ENCODE results near the gene LOC101059915.
A peak's percentile ranks its signal among the peaks of the same experiment; 100 is the strongest.

Gene LOC101059915

GRCh38 chrX:71625471-71625870, 41.9 kb upstream of the LOC101059915 start:
- peaks cover 4% of the 10 kb centered on the region for H3K4me1 ChIP-seq (ENCODE audit: control insufficient read depth, insufficient read depth, low read length)
- WGBS = 88% methylated on average over 5 of the region's 5 CpGs
- no peaks in the 10 kb centered on the region for H3K9me3 ChIP-seq (ENCODE audit: control insufficient read depth, low read length)
- ATAC-seq (no peak), DNase-seq (no peak)
- no peaks in the 10 kb centered on the region for H3K27me3 ChIP-seq (ENCODE audit: control insufficient read depth, insufficient read depth)
- intact Hi-C loops (cut with DNase I) = no loop called here
- no peak overlapping the region for H3K27ac ChIP-seq (ENCODE audit: low read length)
- H3K4me3 ChIP-seq (ENCODE audit: low read length) = no peak overlapping the region

GRCh38 chrX:71626576-71626975, 40.8 kb upstream of the LOC101059915 start:
- Histone ChIP-seq H3K9me3 (ENCODE audit: control insufficient read depth, low read length) (no peaks in the 10 kb centered on the region), H3K27ac (ENCODE audit: low read length) (no peak overlapping the region), H3K4me1 (ENCODE audit: control insufficient read depth, insufficient read depth, low read length) (peaks cover 4% of the 10 kb centered on the region), H3K4me3 (ENCODE audit: low read length) (no peak overlapping the region), H3K27me3 (ENCODE audit: control insufficient read depth, insufficient read depth) (no peaks in the 10 kb centered on the region)
- 78% methylated on average over 6 of the region's 6 CpGs for WGBS
- intact Hi-C loops (cut with DNase I) = no loop called here
- DNase-seq (no peak), ATAC-seq (no peak)

GRCh38 chrX:71627588-71628404, 39.5 kb upstream of the LOC101059915 start:
- Histone ChIP-seq H3K4me3 (ENCODE audit: low read length) (no peak overlapping the region), H3K27me3 (ENCODE audit: control insufficient read depth, insufficient read depth) (no peaks in the 10 kb centered on the region), H3K4me1 (ENCODE audit: control insufficient read depth, insufficient read depth, low read length) (peaks cover 4% of the 10 kb centered on the region), H3K27ac (ENCODE audit: low read length) (no peak overlapping the region), H3K9me3 (ENCODE audit: control insufficient read depth, low read length) (no peaks in the 10 kb centered on the region)
- no peak for ATAC-seq
- intact Hi-C loops (cut with DNase I) = no loop called here
- 80% methylated on average over 14 of the region's 14 CpGs for WGBS
- no peak for DNase-seq

- intact Hi-C loops (cut with DNase I) = no loop called here
- Histone ChIP-seq H3K9me3 (ENCODE audit: control insufficient read depth, low read length) (no peaks in the 10 kb centered on the region), H3K4me1 (ENCODE audit: control insufficient read depth, insufficient read depth, low read length) (peaks cover 2% of the 10 kb centered on the region), H3K27ac (ENCODE audit: low read length) (no peak overlapping the region), H3K27me3 (ENCODE audit: control insufficient read depth, insufficient read depth) (no peaks in the 10 kb centered on the region), H3K4me3 (ENCODE audit: low read length) (no peak overlapping the region)
- ATAC-seq = no peak
- DNase-seq = no peak
- 85% methylated on average over 2 of the region's 2 CpGs for WGBS
Measured at GRCh38 chrX:71629467-71629866, 37.9 kb upstream of the LOC101059915 start.

- DNase-seq (peak in 1 of 3 donors; percentile 58), ATAC-seq (peak; percentile 25 to 34)
- Histone ChIP-seq H3K4me3 (ENCODE audit: low read length) (no peak overlapping the region), H3K27me3 (ENCODE audit: control insufficient read depth, insufficient read depth) (no peaks in the 10 kb centered on the region), H3K4me1 (ENCODE audit: control insufficient read depth, insufficient read depth, low read length) (peaks cover 5% of the 10 kb centered on the region), H3K27ac (ENCODE audit: low read length) (no peak overlapping the region), H3K9me3 (ENCODE audit: control insufficient read depth, low read length) (no peaks in the 10 kb centered on the region)
- intact Hi-C loops (cut with DNase I) = no loop called here
- 62% methylated on average over 10 of the region's 10 CpGs for WGBS
Measured at GRCh38 chrX:71632923-71633657, 34.3 kb upstream of the LOC101059915 start.

GRCh38 chrX:71634366-71634765, 33.0 kb upstream of the LOC101059915 start:
- Histone ChIP-seq H3K4me1 (ENCODE audit: control insufficient read depth, insufficient read depth, low read length) (peaks cover 5% of the 10 kb centered on the region), H3K4me3 (ENCODE audit: low read length) (no peak overlapping the region), H3K27ac (ENCODE audit: low read length) (peak overlapping the region; percentile 5), H3K27me3 (ENCODE audit: control insufficient read depth, insufficient read depth) (no peaks in the 10 kb centered on the region), H3K9me3 (ENCODE audit: control insufficient read depth, low read length) (no peaks in the 10 kb centered on the region)
- peak in 2 of 3 donors; percentile 42 to 75 for DNase-seq
- intact Hi-C loops (cut with DNase I) = no loop called here
- ATAC-seq = peak; percentile 81 to 96
- WGBS = 45% methylated on average over 6 of the region's 6 CpGs

GRCh38 chrX:71636438-71637252, 30.7 kb upstream of the LOC101059915 start:
- Histone ChIP-seq H3K27me3 (ENCODE audit: control insufficient read depth, insufficient read depth) (no peaks in the 10 kb centered on the region), H3K4me3 (ENCODE audit: low read length) (no peak overlapping the region), H3K27ac (ENCODE audit: low read length) (no peak overlapping the region), H3K9me3 (ENCODE audit: control insufficient read depth, low read length) (no peaks in the 10 kb centered on the region), H3K4me1 (ENCODE audit: control insufficient read depth, insufficient read depth, low read length) (peaks cover 5% of the 10 kb centered on the region)
- WGBS = 67% methylated on average over 9 of the region's 9 CpGs
- ATAC-seq (peak in 1 of 2 donors; percentile 38), DNase-seq (no peak)
- intact Hi-C loops (cut with DNase I) = no loop called here

- Histone ChIP-seq H3K9me3 (ENCODE audit: control insufficient read depth, low read length) (no peaks in the 10 kb centered on the region), H3K27me3 (ENCODE audit: control insufficient read depth, insufficient read depth) (no peaks in the 10 kb centered on the region), H3K4me1 (ENCODE audit: control insufficient read depth, insufficient read depth, low read length) (peaks cover 5% of the 10 kb centered on the region), H3K4me3 (ENCODE audit: low read length) (no peak overlapping the region), H3K27ac (ENCODE audit: low read length) (no peak overlapping the region)
- peak in 1 of 2 donors; percentile 11 for ATAC-seq
- intact Hi-C loops (cut with DNase I) = no loop called here
- DNase-seq = no peak
- WGBS = 71% methylated on average over 3 of the region's 3 CpGs
Measured at GRCh38 chrX:71637253-71637618, 30.1 kb upstream of the LOC101059915 start.

- H3K4me1 ChIP-seq (ENCODE audit: control insufficient read depth, insufficient read depth, low read length) = peaks cover 5% of the 10 kb centered on the region
- no peaks in the 10 kb centered on the region for H3K9me3 ChIP-seq (ENCODE audit: control insufficient read depth, low read length)
- intact Hi-C loops (cut with DNase I) = no loop called here
- no peaks in the 10 kb centered on the region for H3K27me3 ChIP-seq (ENCODE audit: control insufficient read depth, insufficient read depth)
- H3K4me3 ChIP-seq (ENCODE audit: low read length) = no peak overlapping the region
- no peak overlapping the region for H3K27ac ChIP-seq (ENCODE audit: low read length)
- 50% methylated on average over 4 of the region's 4 CpGs for WGBS
- DNase-seq (no peak), ATAC-seq (peak in 1 of 2 donors; percentile 45)
Measured at GRCh38 chrX:71637848-71638247, 29.5 kb upstream of the LOC101059915 start.

GRCh38 chrX:71638409-71638808, 28.9 kb upstream of the LOC101059915 start:
- Histone ChIP-seq H3K27ac (ENCODE audit: low read length) (no peak overlapping the region), H3K4me3 (ENCODE audit: low read length) (no peak overlapping the region), H3K9me3 (ENCODE audit: control insufficient read depth, low read length) (no peaks in the 10 kb centered on the region), H3K4me1 (ENCODE audit: control insufficient read depth, insufficient read depth, low read length) (peaks cover 5% of the 10 kb centered on the region), H3K27me3 (ENCODE audit: control insufficient read depth, insufficient read depth) (no peaks in the 10 kb centered on the region)
- WGBS = 78% methylated on average over 4 of the region's 4 CpGs
- DNase-seq (no peak), ATAC-seq (no peak)
- intact Hi-C loops (cut with DNase I) = no loop called here

- intact Hi-C loops (cut with DNase I) = no loop called here
- Histone ChIP-seq H3K27me3 (ENCODE audit: control insufficient read depth, insufficient read depth) (no peaks in the 10 kb centered on the region), H3K4me3 (ENCODE audit: low read length) (no peak overlapping the region), H3K9me3 (ENCODE audit: control insufficient read depth, low read length) (no peaks in the 10 kb centered on the region), H3K4me1 (ENCODE audit: control insufficient read depth, insufficient read depth, low read length) (peaks cover 2% of the 10 kb centered on the region), H3K27ac (ENCODE audit: low read length) (no peak overlapping the region)
- DNase-seq (no peak), ATAC-seq (no peak)
- WGBS = 96% methylated on average over 4 of the region's 4 CpGs
Measured at GRCh38 chrX:71640002-71640401, 27.3 kb upstream of the LOC101059915 start.
